Tibial artery (tissue), 4 donors: Measurements from ENCODE around the gene BICDL2.
A peak's percentile ranks its signal among the peaks of the same experiment; 100 is the strongest.

Source experiments
- DNase-seq, 2 donors: peaks; one replicate each; pipeline ENCODE4 v3.0.0-alpha.2; 2019
- H3K27ac ChIP-seq, 2 donors: fragments of 200-600 bp; sonication (generic) in 1 of 2; 1 replicate in 1 of 2; 2 replicates in 1 of 2; pipeline ENCODE4 v1.5.1; 2018 to 2019; ENCODE audit warnings: mild to moderate bottlenecking in 1 of 2
- H3K27me3 ChIP-seq, 2 donors: fragments of 200-600 bp; sonication (generic) in 1 of 2; one replicate each; pipeline versions ENCODE4 v1.5.1 to v1.6.0; 2016 to 2019
- H3K36me3 ChIP-seq, 3 donors: fragments of 200-600 bp; sonication (generic) in 2 of 3; one replicate each; pipeline ENCODE4 v1.5.1; 2016 to 2019; ENCODE audit warnings: mild to moderate bottlenecking in 2 of 3
- H3K4me1 ChIP-seq, 4 donors: fragments of 200-600 bp; sonication (generic) in 2 of 4; 1 replicate in 3 of 4; 2 replicates in 1 of 4; pipeline ENCODE4 v1.5.1; 2016 to 2019
- H3K4me3 ChIP-seq, 2 donors: fragments of 200-600 bp; sonication (generic) in 1 of 2; 1 replicate in 1 of 2; 2 replicates in 1 of 2; pipeline ENCODE4 v1.5.1; 2018 to 2019; ENCODE audit warnings: mild to moderate bottlenecking in 2 of 2
- H3K9me3 ChIP-seq, 3 donors: fragments of 200-600 bp; sonication (generic) in 1 of 3; one replicate each; pipeline ENCODE4 v1.5.1; 2016 to 2019
- CTCF ChIP-seq, 2 experiments: fragments of 200-600 bp in 1 of 2; fragments of 450-650 bp in 1 of 2; IDR thresholded peaks; one replicate each; pipeline ENCODE4 v1.5.1; 2017 to 2019; ENCODE audit warnings: antibody characterized with exemption in 2 of 2, mild to moderate bottlenecking in 1 of 2, moderate library complexity in 1 of 2
- intact Hi-C: fragments of 100-400 bp; cut with DNase I; formaldehyde crosslinking; loops from one replicate; pipeline ENCODE4 v1.15.0; 2023; ENCODE audit warnings: low total_unique reads

BICDL2 gene

GRCh38 chr16:3027983-3028715 is 8.6 kb downstream of the BICDL2 start:
- peaks cover 0 to 40% (median 30%) of the 10 kb centered on the region in 4 donors for H3K4me1 ChIP-seq
- peak; percentile 58 to 78 for DNase-seq

GRCh38 chr16:3027489-3027795 is 9.3 kb downstream of the BICDL2 start:
- no peak for DNase-seq
- TF ChIP-seq CTCF (IDR thresholded peaks at IDR 0.05): no peak
- Histone ChIP-seq H3K9me3 (no peaks in the 10 kb centered on the region), H3K27ac (no peak overlapping the region), H3K36me3 (peaks cover 0 to 21% (median 16%) of the 10 kb centered on the region in 3 donors), H3K27me3 (peaks cover 0 to 31% of the 10 kb centered on the region in 2 donors), H3K4me3 (no peak overlapping the region), H3K4me1 (peaks cover 0 to 47% (median 37%) of the 10 kb centered on the region in 4 donors)
- intact Hi-C loops: no loop called here

More at GRCh38 chr16:3027983-3028715, 8.6 kb downstream of the BICDL2 start:
- no peaks in the 10 kb centered on the region for H3K9me3 ChIP-seq
- H3K4me3 ChIP-seq: no peak overlapping the region
- H3K27ac ChIP-seq: no peak overlapping the region
- intact Hi-C loops: loop anchor here (2.0 kb wide), 1 partner anchor 25 kb away; no protein-coding TSS in a partner anchor
- TF ChIP-seq CTCF (IDR thresholded peaks at IDR 0.05): peak; percentile 37 to 66
- peaks cover 0 to 21% (median 16%) of the 10 kb centered on the region in 3 donors for H3K36me3 ChIP-seq
- peaks cover 0 to 38% of the 10 kb centered on the region in 2 donors for H3K27me3 ChIP-seq

- peaks cover 0 to 53% (median 42%) of the 10 kb centered on the region in 4 donors for H3K4me1 ChIP-seq
- no peak for TF ChIP-seq CTCF (IDR thresholded peaks at IDR 0.05)
- H3K27me3 ChIP-seq: peaks cover 0 to 27% of the 10 kb centered on the region in 2 donors
- no peak overlapping the region for H3K27ac ChIP-seq
- no peak for DNase-seq
- intact Hi-C loops: no loop called here
- no peak overlapping the region for H3K4me3 ChIP-seq
- H3K9me3 ChIP-seq: no peaks in the 10 kb centered on the region
- peaks cover 0 to 21% (median 16%) of the 10 kb centered on the region in 3 donors for H3K36me3 ChIP-seq
These were observed 9.9 kb downstream of the BICDL2 start for GRCh38 chr16:3026609-3027488.

GRCh38 chr16:3026003-3026378 is 10.8 kb downstream of the BICDL2 start:
- Histone ChIP-seq H3K9me3 (no peaks in the 10 kb centered on the region), H3K36me3 (peaks cover 0 to 21% (median 16%) of the 10 kb centered on the region in 3 donors), H3K4me1 (peaks cover 0 to 58% (median 50%) of the 10 kb centered on the region in 4 donors), H3K4me3 (no peak overlapping the region), H3K27me3 (peaks cover 0 to 21% of the 10 kb centered on the region in 2 donors), H3K27ac (no peak overlapping the region)
- intact Hi-C loops: no loop called here
- no peak for TF ChIP-seq CTCF (IDR thresholded peaks at IDR 0.05)
- DNase-seq: no peak

GRCh38 chr16:3025032-3026002 is 11.4 kb downstream of the BICDL2 start:
- DNase-seq: no peak
- Histone ChIP-seq H3K27ac (no peak overlapping the region), H3K4me3 (no peak overlapping the region), H3K4me1 (peaks cover 0 to 59% (median 50%) of the 10 kb centered on the region in 4 donors), H3K36me3 (peaks cover 0 to 21% (median 16%) of the 10 kb centered on the region in 3 donors), H3K27me3 (peaks cover 0 to 15% of the 10 kb centered on the region in 2 donors), H3K9me3 (no peaks in the 10 kb centered on the region)
- intact Hi-C loops: no loop called here
- TF ChIP-seq CTCF (IDR thresholded peaks at IDR 0.05): no peak
